ENCODE results near the gene JAG2.
"Not testable (repeated sequence)": the region's sequence is repeated elsewhere in the genome, so short reads cannot be mapped to it uniquely, and the experiment has no call there.

Gene JAG2

DNA sequence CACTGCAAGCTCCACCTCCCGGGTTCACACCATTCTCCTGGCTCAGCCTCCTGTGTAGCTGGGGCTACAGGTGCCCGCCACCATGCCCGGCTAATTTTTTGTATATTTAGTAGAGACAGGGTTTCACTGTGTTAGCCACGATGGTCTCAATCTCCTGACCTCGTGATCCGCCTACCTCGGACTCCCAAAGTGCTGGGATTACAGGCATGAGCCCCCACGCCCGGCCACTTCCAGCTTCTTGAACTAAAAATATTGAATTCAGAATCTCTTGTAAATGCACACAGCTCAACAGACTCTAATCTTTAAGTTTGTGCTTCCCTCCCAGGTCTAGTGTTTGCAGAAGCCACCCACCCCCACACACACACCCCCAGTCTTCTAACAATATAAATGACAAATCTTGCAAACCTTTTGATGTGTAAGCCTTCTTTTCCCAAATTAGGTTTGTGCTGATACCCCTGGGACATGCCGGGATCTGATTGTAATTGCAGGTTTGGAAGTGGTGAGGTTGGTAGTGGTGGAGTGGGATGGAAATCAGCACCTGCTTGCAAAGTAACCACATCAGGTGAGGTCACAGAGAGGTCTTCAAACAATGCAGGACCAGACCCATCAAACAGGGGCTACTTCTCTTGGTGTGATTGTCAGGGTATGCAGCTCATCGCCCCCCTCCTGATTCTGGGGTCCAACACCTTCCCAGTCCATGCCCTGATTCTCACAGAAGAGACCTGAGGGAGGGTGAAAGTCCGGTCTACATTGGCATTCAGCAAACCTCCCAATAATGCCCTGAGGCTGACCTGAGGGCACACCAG lies 51.9 kb downstream of the JAG2 start:
- H3K9me3 ChIP-seq (ENCODE audit: insufficient read depth, low read length, severe bottlenecking), result peaks cover 5% of the 10 kb centered on the region
- no peaks in the 10 kb centered on the region for H3K27me3 ChIP-seq (ENCODE audit: insufficient read depth, low read length, poor library complexity)
- no peaks in the 10 kb centered on the region for H3K36me3 ChIP-seq (ENCODE audit: insufficient read depth, low read length)
- TF ChIP-seq EZH2 (IDR thresholded peaks at IDR 0.05; ENCODE audit: borderline replicate concordance, low read depth, low read length, severe bottlenecking), result no peak
- TF ChIP-seq, protein P1, sequence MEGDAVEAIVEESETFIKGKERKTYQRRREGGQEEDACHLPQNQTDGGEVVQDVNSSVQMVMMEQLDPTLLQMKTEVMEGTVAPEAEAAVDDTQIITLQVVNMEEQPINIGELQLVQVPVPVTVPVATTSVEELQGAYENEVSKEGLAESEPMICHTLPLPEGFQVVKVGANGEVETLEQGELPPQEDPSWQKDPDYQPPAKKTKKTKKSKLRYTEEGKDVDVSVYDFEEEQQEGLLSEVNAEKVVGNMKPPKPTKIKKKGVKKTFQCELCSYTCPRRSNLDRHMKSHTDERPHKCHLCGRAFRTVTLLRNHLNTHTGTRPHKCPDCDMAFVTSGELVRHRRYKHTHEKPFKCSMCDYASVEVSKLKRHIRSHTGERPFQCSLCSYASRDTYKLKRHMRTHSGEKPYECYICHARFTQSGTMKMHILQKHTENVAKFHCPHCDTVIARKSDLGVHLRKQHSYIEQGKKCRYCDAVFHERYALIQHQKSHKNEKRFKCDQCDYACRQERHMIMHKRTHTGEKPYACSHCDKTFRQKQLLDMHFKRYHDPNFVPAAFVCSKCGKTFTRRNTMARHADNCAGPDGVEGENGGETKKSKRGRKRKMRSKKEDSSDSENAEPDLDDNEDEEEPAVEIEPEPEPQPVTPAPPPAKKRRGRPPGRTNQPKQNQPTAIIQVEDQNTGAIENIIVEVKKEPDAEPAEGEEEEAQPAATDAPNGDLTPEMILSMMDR (IDR thresholded peaks at IDR 0.05; ENCODE audit: borderline replicate concordance, extremely low read depth, low read length, poor library complexity, severe bottlenecking), result no peak
- DNase-seq, result no peak
- no peak overlapping the region for H3K4me3 ChIP-seq (ENCODE audit: low read depth in 1 of 2, low read length in 2 of 2)
- no peak overlapping the region for H2AFZ ChIP-seq (ENCODE audit: low read depth, low read length)
- no peak overlapping the region for H3K9ac ChIP-seq (ENCODE audit: low read depth, low read length)
- H3K4me1 ChIP-seq (ENCODE audit: insufficient read depth, low read length), result no peaks in the 10 kb centered on the region
- H3K4me2 ChIP-seq (ENCODE audit: insufficient read depth, low read length), result no peak overlapping the region
- H3K79me2 ChIP-seq (ENCODE audit: insufficient read depth, low read length), result no peaks in the 10 kb centered on the region
- no peak overlapping the region for H3K27ac ChIP-seq (ENCODE audit: low read length)
- ATAC-seq (ENCODE audit: insufficient read depth, low read depth), result no peak
- no peaks in the 10 kb centered on the region for H4K20me1 ChIP-seq (ENCODE audit: insufficient read depth, low read length)

DNA sequence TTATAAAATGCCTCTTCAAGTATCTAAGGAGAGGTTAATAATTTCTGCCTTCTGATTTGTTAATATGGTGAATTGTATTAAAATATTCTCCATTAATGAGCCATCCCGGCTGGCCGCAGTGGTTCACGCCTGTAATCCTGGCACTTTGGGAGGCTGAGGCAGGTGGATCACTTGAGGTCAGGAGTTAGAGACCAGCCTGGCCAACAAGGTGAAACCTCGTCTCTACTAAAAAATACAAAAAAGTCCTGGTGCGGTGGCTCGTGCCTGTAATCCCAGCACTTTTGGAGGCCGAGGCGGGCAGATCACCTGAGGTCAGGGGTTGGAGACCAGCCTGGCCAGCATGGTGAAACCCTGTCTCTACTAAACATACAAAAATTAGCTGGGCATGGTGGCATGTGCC lies 59.3 kb downstream of the JAG2 start:
- not testable (repeated sequence) for ATAC-seq (ENCODE audit: insufficient read depth, low read depth); DNase-seq; H3K79me2 ChIP-seq (ENCODE audit: insufficient read depth, low read length); H3K4me3 ChIP-seq (ENCODE audit: low read depth in 1 of 2, low read length in 2 of 2); H4K20me1 ChIP-seq (ENCODE audit: insufficient read depth, low read length); H3K36me3 ChIP-seq (ENCODE audit: insufficient read depth, low read length); H3K9me3 ChIP-seq (ENCODE audit: insufficient read depth, low read length, severe bottlenecking); H3K9ac ChIP-seq (ENCODE audit: low read depth, low read length); H3K4me2 ChIP-seq (ENCODE audit: insufficient read depth, low read length); H3K4me1 ChIP-seq (ENCODE audit: insufficient read depth, low read length); H3K27ac ChIP-seq (ENCODE audit: low read length); H3K27me3 ChIP-seq (ENCODE audit: insufficient read depth, low read length, poor library complexity); H2AFZ ChIP-seq (ENCODE audit: low read depth, low read length)

DNA sequence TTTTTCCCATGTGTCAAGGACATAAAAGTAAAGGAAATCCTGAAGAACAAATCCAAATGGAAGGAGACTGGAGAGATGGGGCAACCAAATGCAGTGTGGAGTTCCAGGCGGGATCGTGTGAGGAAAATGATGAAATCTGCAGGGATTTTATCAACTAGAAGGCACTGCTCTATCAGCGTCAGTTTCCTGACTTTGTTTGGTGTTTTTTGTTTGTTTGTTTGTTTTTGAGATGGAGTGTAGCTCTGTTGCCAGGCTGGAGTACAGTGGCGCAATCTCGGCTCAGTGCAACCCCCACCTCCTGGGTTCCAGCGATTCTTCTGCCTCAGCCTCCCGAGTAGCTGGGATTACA lies 60.1 kb downstream of the JAG2 start:
- H3K27me3 ChIP-seq (ENCODE audit: insufficient read depth, low read length, poor library complexity), result peaks cover 10% of the 10 kb centered on the region
- H3K4me1 ChIP-seq (ENCODE audit: insufficient read depth, low read length), result no peaks in the 10 kb centered on the region
- no peak overlapping the region for H3K27ac ChIP-seq (ENCODE audit: low read length)
- no peak overlapping the region for H2AFZ ChIP-seq (ENCODE audit: low read depth, low read length)
- no peak overlapping the region for H3K4me2 ChIP-seq (ENCODE audit: insufficient read depth, low read length)
- DNase-seq (no peak), ATAC-seq (ENCODE audit: insufficient read depth, low read depth) (no peak)
- no peak overlapping the region for H3K4me3 ChIP-seq (ENCODE audit: low read depth in 1 of 2, low read length in 2 of 2)
- TF ChIP-seq, protein P1 (IDR thresholded peaks at IDR 0.05; ENCODE audit: borderline replicate concordance, extremely low read depth, low read length, poor library complexity, severe bottlenecking), result no peak
- no peak for TF ChIP-seq EZH2 (IDR thresholded peaks at IDR 0.05; ENCODE audit: borderline replicate concordance, low read depth, low read length, severe bottlenecking)
- H4K20me1 ChIP-seq (ENCODE audit: insufficient read depth, low read length), result no peaks in the 10 kb centered on the region
- no peaks in the 10 kb centered on the region for H3K36me3 ChIP-seq (ENCODE audit: insufficient read depth, low read length)
- H3K79me2 ChIP-seq (ENCODE audit: insufficient read depth, low read length), result no peaks in the 10 kb centered on the region
- no peak overlapping the region for H3K9ac ChIP-seq (ENCODE audit: low read depth, low read length)
- H3K9me3 ChIP-seq (ENCODE audit: insufficient read depth, low read length, severe bottlenecking), result no peaks in the 10 kb centered on the region

DNA sequence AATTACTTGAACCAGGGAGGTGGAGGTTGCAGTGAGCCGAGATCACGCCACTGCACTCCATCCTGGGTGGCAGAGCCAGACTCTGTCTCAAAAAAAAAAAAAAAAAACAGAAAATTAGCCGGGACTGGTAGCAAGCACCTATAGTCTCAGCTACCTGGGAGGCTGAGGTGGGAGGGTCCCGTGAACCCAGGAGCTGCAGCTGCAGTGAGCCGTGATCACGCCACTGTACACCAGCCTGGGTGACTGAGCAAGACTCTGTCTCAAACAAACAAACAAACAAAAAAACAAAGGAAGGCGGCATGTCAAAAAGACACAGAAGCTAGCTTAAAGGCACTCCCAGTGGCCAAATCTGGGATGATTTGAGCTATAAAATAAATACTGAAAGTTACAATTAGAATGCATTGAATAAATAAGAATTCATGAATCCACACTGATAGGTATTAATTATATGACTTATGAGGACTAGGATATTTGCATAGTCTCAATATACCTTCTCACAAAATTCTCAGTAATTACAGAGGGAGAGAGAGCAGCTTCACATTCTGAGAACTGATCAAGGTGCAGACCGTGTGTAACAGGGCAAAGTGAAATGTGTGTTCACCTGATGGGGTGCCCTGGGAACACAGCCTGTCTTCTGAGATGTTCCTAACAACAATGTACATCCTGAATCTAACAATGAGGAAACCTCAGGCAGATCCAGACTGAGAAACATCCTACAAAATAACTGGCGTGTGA lies 60.6 kb downstream of the JAG2 start:
- no peak for DNase-seq
- Histone ChIP-seq H3K9ac (ENCODE audit: low read depth, low read length) (no peak overlapping the region), H4K20me1 (ENCODE audit: insufficient read depth, low read length) (no peaks in the 10 kb centered on the region), H3K4me3 (ENCODE audit: low read depth in 1 of 2, low read length in 2 of 2) (no peak overlapping the region), H3K4me2 (ENCODE audit: insufficient read depth, low read length) (no peak overlapping the region), H3K36me3 (ENCODE audit: insufficient read depth, low read length) (no peaks in the 10 kb centered on the region), H3K27me3 (ENCODE audit: insufficient read depth, low read length, poor library complexity) (peaks cover 10% of the 10 kb centered on the region), H3K4me1 (ENCODE audit: insufficient read depth, low read length) (no peaks in the 10 kb centered on the region), H3K27ac (ENCODE audit: low read length) (no peak overlapping the region), H3K9me3 (ENCODE audit: insufficient read depth, low read length, severe bottlenecking) (no peaks in the 10 kb centered on the region), H2AFZ (ENCODE audit: low read depth, low read length) (no peak overlapping the region), H3K79me2 (ENCODE audit: insufficient read depth, low read length) (no peaks in the 10 kb centered on the region)
- TF ChIP-seq, protein P1 (IDR thresholded peaks at IDR 0.05; ENCODE audit: borderline replicate concordance, extremely low read depth, low read length, poor library complexity, severe bottlenecking), result no peak
- TF ChIP-seq EZH2 (IDR thresholded peaks at IDR 0.05; ENCODE audit: borderline replicate concordance, low read depth, low read length, severe bottlenecking), result no peak
- ATAC-seq (ENCODE audit: insufficient read depth, low read depth), result no peak

Measured in DND-41 (cell line).